ENCODE data around the gene B3GNT5. TPM values are rescaled to one million over a fixed set of nuclear protein-coding genes. Genes with fewer than 3 reads are reported as not detected.

B3GNT5 gene
- total RNA-seq, 4 donors from 2014 or later: 3.6 to 23.1 (median 9.3) TPM

DNA sequence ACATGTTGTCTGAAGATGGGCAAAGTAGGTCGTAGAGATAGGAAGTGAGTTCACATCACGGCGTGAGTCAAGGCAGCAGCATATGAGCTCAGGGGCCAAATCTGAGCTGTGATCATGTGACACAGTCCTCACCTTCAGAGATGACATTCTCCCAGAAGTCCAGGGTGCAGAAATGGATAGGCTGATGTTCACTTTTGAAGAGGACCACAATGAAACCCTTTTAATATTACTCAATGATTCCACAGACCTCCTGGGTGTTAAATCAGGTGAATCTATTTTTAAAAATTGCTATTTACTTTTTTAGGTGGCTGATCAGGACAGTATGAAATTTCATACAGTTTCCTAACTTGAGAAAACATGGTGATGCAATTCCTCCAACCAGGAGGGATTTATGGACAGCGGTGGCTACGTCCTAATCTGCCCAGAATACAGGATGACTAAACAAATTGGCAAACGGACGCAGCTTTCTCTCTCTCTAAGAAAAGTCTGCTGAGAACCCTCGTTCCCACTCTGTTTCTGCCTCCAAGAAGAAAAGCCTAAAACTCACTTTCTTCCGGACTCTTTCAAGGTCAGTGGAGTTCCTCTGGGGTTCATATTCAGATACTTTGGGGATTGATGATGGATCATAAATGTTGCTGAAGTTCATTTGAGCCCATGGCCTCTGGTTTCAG is 34.4 kb downstream of the B3GNT5 start:
- H3K27me3 ChIP-seq: no peaks in the 10 kb centered on the region
- peaks cover 0 to 5% of the 10 kb centered on the region in 2 donors for H3K4me1 ChIP-seq
- TF ChIP-seq POLR2A (IDR thresholded peaks at IDR 0.05): no peak
- TF ChIP-seq, protein P1, sequence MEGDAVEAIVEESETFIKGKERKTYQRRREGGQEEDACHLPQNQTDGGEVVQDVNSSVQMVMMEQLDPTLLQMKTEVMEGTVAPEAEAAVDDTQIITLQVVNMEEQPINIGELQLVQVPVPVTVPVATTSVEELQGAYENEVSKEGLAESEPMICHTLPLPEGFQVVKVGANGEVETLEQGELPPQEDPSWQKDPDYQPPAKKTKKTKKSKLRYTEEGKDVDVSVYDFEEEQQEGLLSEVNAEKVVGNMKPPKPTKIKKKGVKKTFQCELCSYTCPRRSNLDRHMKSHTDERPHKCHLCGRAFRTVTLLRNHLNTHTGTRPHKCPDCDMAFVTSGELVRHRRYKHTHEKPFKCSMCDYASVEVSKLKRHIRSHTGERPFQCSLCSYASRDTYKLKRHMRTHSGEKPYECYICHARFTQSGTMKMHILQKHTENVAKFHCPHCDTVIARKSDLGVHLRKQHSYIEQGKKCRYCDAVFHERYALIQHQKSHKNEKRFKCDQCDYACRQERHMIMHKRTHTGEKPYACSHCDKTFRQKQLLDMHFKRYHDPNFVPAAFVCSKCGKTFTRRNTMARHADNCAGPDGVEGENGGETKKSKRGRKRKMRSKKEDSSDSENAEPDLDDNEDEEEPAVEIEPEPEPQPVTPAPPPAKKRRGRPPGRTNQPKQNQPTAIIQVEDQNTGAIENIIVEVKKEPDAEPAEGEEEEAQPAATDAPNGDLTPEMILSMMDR (IDR thresholded peaks at IDR 0.05): no peak
- peak; percentile 57 to 81 for DNase-seq
- peak overlapping the region; percentile 80 for H3K27ac ChIP-seq
- H3K4me3 ChIP-seq: no peak overlapping the region
- H3K36me3 ChIP-seq: no peaks in the 10 kb centered on the region
- no peaks in the 10 kb centered on the region for H3K9me3 ChIP-seq
- intact Hi-C loops (cut with DNase I; ENCODE audit: low total_unique reads): no loop called here

DNA sequence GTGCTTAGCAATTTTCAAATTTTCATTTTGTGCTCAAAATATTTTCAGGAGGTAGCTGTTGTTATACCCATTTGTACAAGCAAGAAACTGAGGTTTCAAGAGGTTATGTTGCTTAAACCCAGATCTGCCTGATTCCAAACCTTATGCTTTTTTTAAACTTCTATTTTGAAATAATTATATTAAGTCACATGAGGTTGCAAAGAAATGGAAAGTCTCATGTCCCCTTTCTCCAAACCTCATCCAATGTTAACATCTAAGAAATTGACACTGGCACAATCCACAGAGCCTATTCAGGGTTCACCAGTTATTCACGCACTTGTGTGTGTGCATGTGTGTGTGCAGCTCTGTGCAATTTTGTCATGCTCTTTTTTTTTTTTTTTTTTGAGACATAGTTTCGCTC is 35.1 kb downstream of the B3GNT5 start:
- Histone ChIP-seq H3K36me3 (no peaks in the 10 kb centered on the region), H3K4me1 (peaks cover 0 to 5% of the 10 kb centered on the region in 2 donors), H3K27ac (peak overlapping the region; percentile 80), H3K4me3 (no peak overlapping the region), H3K27me3 (no peaks in the 10 kb centered on the region), H3K9me3 (no peaks in the 10 kb centered on the region)
- no peak for TF ChIP-seq POLR2A (IDR thresholded peaks at IDR 0.05)
- TF ChIP-seq, protein P1 (IDR thresholded peaks at IDR 0.05): no peak
- intact Hi-C loops (cut with DNase I; ENCODE audit: low total_unique reads): no loop called here
- no peak for DNase-seq

DNA sequence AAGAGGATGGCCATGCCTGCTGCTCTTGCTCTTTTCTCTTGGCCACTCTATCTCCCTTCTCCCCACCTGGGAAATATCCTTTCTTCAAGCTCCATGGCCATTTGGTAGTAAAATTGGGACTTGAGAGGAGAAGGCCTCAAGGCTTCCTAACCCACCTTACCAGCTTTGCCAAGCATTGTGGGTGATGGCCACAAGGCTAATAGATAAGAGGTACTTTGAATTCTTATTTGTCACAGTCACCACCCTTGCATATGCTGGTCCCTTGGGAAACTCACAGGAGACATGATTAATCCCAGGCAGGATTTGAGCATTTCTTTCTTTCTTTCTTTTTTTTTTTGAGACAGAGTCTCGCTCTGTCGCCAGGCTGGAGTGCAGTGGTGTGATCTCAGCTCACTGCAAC is 37.2 kb downstream of the B3GNT5 start:
- Histone ChIP-seq H3K36me3 (no peaks in the 10 kb centered on the region), H3K4me3 (no peak overlapping the region), H3K27ac (no peak overlapping the region), H3K9me3 (no peaks in the 10 kb centered on the region), H3K4me1 (peaks cover 0 to 4% of the 10 kb centered on the region in 2 donors), H3K27me3 (no peaks in the 10 kb centered on the region)
- no peak for DNase-seq
- TF ChIP-seq, protein P1 (IDR thresholded peaks at IDR 0.05): no peak
- no peak for TF ChIP-seq POLR2A (IDR thresholded peaks at IDR 0.05)
- intact Hi-C loops (cut with DNase I; ENCODE audit: low total_unique reads): no loop called here

DNA sequence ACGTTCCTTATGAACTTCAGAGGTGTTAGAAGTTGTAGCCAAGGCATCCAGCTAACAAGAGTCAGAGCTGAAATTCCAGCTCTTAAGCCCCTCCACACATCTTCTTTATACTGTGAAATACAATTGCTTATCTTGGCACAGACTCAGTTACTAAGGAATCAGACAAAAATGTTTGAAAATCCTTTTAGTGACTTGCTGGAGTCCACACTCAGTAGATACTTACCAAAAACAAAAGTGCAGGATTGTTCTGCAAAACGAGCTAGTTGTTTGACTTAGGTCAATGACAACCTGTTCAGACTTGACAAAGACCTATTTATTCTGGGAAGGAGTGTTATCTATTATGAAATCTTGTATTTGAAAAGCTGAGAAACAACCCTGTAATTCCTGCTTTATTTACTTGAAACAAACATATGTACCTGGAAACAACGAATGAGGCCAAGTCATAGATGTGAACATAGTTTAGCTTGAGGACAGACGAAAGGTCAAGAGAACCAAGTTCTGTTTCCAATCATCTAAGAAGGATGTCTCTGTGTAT is 38.5 kb downstream of the B3GNT5 start:
- Histone ChIP-seq H3K27me3 (no peaks in the 10 kb centered on the region), H3K4me3 (no peak overlapping the region), H3K4me1 (no peaks in the 10 kb centered on the region), H3K36me3 (no peaks in the 10 kb centered on the region), H3K27ac (no peak overlapping the region), H3K9me3 (no peaks in the 10 kb centered on the region)
- TF ChIP-seq, protein P1 (IDR thresholded peaks at IDR 0.05): no peak
- no peak for TF ChIP-seq POLR2A (IDR thresholded peaks at IDR 0.05)
- intact Hi-C loops (cut with DNase I; ENCODE audit: low total_unique reads): no loop called here
- no peak for DNase-seq

DNA sequence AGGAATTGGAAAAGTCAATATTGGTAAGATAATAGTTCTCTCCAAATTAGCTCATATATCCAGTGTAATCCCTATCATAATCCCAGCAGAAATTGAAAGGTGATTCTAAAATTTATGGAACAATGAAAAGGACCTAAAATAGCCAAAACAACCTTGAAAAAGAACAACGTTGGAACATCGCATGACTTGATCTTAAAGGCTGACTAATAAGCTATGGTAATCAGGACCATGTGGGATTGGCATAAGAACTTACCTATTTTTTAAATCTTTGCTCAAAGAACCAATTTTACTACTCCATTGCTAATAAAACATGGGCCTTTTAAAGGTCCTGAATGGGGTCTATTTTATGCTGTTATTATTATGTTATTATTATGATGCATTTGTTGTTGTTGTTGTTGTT is 40.9 kb downstream of the B3GNT5 start:
- DNase-seq: no peak
- Histone ChIP-seq H3K4me3 (no peak overlapping the region), H3K27me3 (no peaks in the 10 kb centered on the region), H3K9me3 (no peaks in the 10 kb centered on the region), H3K27ac (no peak overlapping the region), H3K36me3 (no peaks in the 10 kb centered on the region), H3K4me1 (no peaks in the 10 kb centered on the region)
- TF ChIP-seq, protein P1 (IDR thresholded peaks at IDR 0.05): no peak
- TF ChIP-seq POLR2A (IDR thresholded peaks at IDR 0.05): no peak
- intact Hi-C loops (cut with DNase I; ENCODE audit: low total_unique reads): no loop called here

Data from uterus (tissue), 4 donors.